ENCODE data around the gene LRP1.

The LRP1 gene

DNA sequence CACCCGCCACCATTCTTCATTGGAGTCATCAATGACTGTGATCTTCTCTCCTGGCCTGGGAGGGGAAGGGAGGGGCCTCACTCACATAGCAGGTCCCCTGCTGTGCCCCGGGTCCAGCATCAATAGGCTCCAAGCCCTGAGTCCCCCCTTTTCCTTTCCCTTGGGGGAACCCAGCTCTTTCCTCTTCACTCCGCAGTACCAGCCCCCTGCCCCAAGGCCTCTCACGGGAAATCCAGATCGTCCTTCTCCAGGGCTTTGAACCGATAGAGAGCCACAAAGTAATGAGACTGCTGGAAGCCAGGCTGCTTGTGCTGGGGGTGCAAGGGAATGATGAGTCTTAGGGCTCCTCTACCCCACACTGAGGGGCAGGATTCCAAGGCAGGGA lies 116.0 kb downstream of the LRP1 start:
- Histone ChIP-seq H3K9me3 (ENCODE audit: insufficient read depth, low read depth, low read length) (no peaks in the 10 kb centered on the region), H3K36me3 (ENCODE audit: insufficient read depth, low read length) (no peaks in the 10 kb centered on the region), H3K4me1 (ENCODE audit: insufficient read depth, low read length, poor library complexity, severe bottlenecking) (peaks cover 23% of the 10 kb centered on the region), H3K79me2 (ENCODE audit: insufficient read depth, low read length) (peaks cover 6% of the 10 kb centered on the region), H3K4me3 (ENCODE audit: low read length, poor library complexity, severe bottlenecking) (no peak overlapping the region), H3K9ac (ENCODE audit: low read depth, low read length, poor library complexity, severe bottlenecking) (no peak overlapping the region), H3K4me2 (ENCODE audit: low read depth, low read length, poor library complexity, severe bottlenecking) (no peak overlapping the region), H3K27me3 (ENCODE audit: insufficient read depth, low read length, poor library complexity, severe bottlenecking) (no peaks in the 10 kb centered on the region), H2AFZ (ENCODE audit: low read length) (no peak overlapping the region), H3F3A (ENCODE audit: low read depth) (peaks cover 4% of the 10 kb centered on the region; the same call in 1 of the 2 replicates), H4K20me1 (ENCODE audit: insufficient read depth, low read length, poor library complexity, severe bottlenecking) (no peaks in the 10 kb centered on the region), H3K9me2 (replicated peaks; ENCODE audit: low read depth, low read length) (no peaks in the 10 kb centered on the region)
- TF ChIP-seq, protein P1, sequence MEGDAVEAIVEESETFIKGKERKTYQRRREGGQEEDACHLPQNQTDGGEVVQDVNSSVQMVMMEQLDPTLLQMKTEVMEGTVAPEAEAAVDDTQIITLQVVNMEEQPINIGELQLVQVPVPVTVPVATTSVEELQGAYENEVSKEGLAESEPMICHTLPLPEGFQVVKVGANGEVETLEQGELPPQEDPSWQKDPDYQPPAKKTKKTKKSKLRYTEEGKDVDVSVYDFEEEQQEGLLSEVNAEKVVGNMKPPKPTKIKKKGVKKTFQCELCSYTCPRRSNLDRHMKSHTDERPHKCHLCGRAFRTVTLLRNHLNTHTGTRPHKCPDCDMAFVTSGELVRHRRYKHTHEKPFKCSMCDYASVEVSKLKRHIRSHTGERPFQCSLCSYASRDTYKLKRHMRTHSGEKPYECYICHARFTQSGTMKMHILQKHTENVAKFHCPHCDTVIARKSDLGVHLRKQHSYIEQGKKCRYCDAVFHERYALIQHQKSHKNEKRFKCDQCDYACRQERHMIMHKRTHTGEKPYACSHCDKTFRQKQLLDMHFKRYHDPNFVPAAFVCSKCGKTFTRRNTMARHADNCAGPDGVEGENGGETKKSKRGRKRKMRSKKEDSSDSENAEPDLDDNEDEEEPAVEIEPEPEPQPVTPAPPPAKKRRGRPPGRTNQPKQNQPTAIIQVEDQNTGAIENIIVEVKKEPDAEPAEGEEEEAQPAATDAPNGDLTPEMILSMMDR (conservative IDR thresholded peaks at IDR 0.05; ENCODE audit: low read length): no peak
- no peak for TF ChIP-seq EZH2phosphoT487 (IDR thresholded peaks at IDR 0.05; ENCODE audit: borderline replicate concordance)

DNA sequence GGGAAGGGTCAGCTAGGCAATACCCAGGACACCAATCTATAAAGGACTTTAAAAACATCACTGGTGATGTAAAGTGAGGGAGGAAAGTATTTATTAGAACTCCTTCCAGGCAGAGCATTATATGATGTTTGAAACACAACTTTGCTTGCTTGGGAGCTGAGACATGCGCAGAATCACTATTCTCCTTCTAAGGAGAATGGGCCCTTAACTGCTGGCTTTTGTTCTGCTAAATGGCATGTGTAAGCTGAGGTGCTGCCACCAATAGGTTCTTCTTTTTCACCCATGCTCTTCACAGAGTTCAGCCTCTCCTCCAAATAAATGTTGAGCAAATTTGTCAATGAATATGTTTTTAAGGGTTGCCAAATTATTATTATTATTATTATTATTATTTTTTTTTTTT lies 118.8 kb downstream of the LRP1 start:
- Histone ChIP-seq H2AFZ (ENCODE audit: low read length) (no peak overlapping the region), H3K4me2 (ENCODE audit: low read depth, low read length, poor library complexity, severe bottlenecking) (no peak overlapping the region), H4K20me1 (ENCODE audit: insufficient read depth, low read length, poor library complexity, severe bottlenecking) (no peaks in the 10 kb centered on the region), H3K9me2 (replicated peaks; ENCODE audit: low read depth, low read length) (no peaks in the 10 kb centered on the region), H3K9me3 (ENCODE audit: insufficient read depth, low read depth, low read length) (no peaks in the 10 kb centered on the region), H3K4me3 (ENCODE audit: low read length, poor library complexity, severe bottlenecking) (no peak overlapping the region), H3K36me3 (ENCODE audit: insufficient read depth, low read length) (no peaks in the 10 kb centered on the region), H3K27me3 (ENCODE audit: insufficient read depth, low read length, poor library complexity, severe bottlenecking) (no peaks in the 10 kb centered on the region), H3F3A (ENCODE audit: low read depth) (peaks cover 4% of the 10 kb centered on the region; the same call in 1 of the 2 replicates), H3K79me2 (ENCODE audit: insufficient read depth, low read length) (peaks cover 6% of the 10 kb centered on the region), H3K9ac (ENCODE audit: low read depth, low read length, poor library complexity, severe bottlenecking) (no peak overlapping the region), H3K4me1 (ENCODE audit: insufficient read depth, low read length, poor library complexity, severe bottlenecking) (peaks cover 25% of the 10 kb centered on the region)
- no peak for TF ChIP-seq EZH2phosphoT487 (IDR thresholded peaks at IDR 0.05; ENCODE audit: borderline replicate concordance)
- TF ChIP-seq, protein P1 (conservative IDR thresholded peaks at IDR 0.05; ENCODE audit: low read length): no peak

DNA sequence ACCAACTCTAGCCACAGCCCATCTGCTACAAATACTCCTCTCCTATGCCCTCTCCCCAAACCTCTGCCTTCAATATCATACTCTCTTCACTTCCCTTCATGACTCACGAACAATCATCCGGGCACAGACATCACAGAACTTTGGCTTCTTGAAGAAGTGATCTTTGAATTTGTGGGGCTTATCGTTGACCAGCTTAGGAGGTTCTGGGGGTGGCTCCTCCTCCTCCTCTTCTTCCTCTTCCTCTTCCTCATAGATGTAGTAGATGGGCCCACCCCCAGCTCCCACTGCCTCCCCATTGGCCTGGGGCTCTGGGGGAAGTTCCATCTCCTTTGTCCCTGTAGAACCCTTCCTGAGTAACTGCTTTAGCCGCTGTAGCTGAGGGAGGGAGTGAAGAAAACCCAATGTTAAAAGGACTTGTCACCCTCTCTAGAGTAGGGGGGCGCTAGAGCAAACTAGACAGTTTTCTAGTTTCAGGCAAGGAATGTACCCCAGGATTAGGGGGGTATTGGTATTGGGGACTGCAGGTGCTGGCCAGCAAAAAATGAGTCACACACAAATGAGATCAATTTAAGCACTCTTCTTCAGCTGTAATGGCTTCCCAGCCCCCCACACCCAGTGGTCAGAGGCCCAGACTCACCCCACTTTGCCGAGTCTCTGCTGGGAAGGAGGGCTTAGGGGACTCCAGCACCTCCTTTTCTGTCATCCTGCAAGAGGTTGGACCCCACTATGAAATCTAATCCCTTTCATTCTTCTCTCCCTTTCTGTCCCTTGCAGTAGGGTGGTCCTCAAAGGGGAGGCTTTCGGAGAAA lies 120.9 kb downstream of the LRP1 start:
- Histone ChIP-seq H2AFZ (ENCODE audit: low read length) (peak overlapping the region; percentile 44), H3K27me3 (ENCODE audit: insufficient read depth, low read length, poor library complexity, severe bottlenecking) (no peaks in the 10 kb centered on the region), H3K4me3 (ENCODE audit: low read length, poor library complexity, severe bottlenecking) (peak overlapping the region; percentile 77), H3K9me2 (replicated peaks; ENCODE audit: low read depth, low read length) (no peaks in the 10 kb centered on the region), H3K36me3 (ENCODE audit: insufficient read depth, low read length) (no peaks in the 10 kb centered on the region), H4K20me1 (ENCODE audit: insufficient read depth, low read length, poor library complexity, severe bottlenecking) (no peaks in the 10 kb centered on the region), H3K9ac (ENCODE audit: low read depth, low read length, poor library complexity, severe bottlenecking) (peak overlapping the region; percentile 75), H3K79me2 (ENCODE audit: insufficient read depth, low read length) (peaks cover 6% of the 10 kb centered on the region), H3K4me2 (ENCODE audit: low read depth, low read length, poor library complexity, severe bottlenecking) (peak overlapping the region; percentile 89), H3F3A (ENCODE audit: low read depth) (peaks cover 4% of the 10 kb centered on the region; the same call in 1 of the 2 replicates), H3K9me3 (ENCODE audit: insufficient read depth, low read depth, low read length) (no peaks in the 10 kb centered on the region), H3K4me1 (ENCODE audit: insufficient read depth, low read length, poor library complexity, severe bottlenecking) (peaks cover 17% of the 10 kb centered on the region)
- no peak for TF ChIP-seq EZH2phosphoT487 (IDR thresholded peaks at IDR 0.05; ENCODE audit: borderline replicate concordance)
- TF ChIP-seq, protein P1 (conservative IDR thresholded peaks at IDR 0.05; ENCODE audit: low read length): peak; percentile 45

Measured in Loucy (cell line).